Liver (tissue), 3 donors: Measurements from ENCODE around the gene PPHLN1.

Experiments
- ATF3 ChIP-seq: IDR thresholded peaks from 2 replicates; pipeline ENCODE4 v1.6.1; 2016; ENCODE audit warnings: antibody characterized with exemption
- EGR1 ChIP-seq, 2 donors: IDR thresholded peaks; 2 replicates each; pipeline ENCODE4 v1.6.1; 2016 to 2018; ENCODE audit warnings: antibody characterized with exemption in 2 of 2, low read depth in 2 of 2
- HNF4G ChIP-seq: IDR thresholded peaks from 2 replicates; pipeline ENCODE4 v1.6.1; 2016; ENCODE audit warnings: antibody characterized with exemption
- JUND ChIP-seq, 2 donors: IDR thresholded peaks; 2 replicates each; pipeline ENCODE4 v1.6.1; 2016; ENCODE audit warnings: antibody characterized with exemption in 2 of 2
- RAD21 ChIP-seq, 2 donors: IDR thresholded peaks; 2 replicates each; pipeline ENCODE4 v1.6.1; 2016; ENCODE audit warnings: antibody characterized with exemption in 2 of 2, mild to moderate bottlenecking in 2 of 2
- SP1 ChIP-seq: IDR thresholded peaks from 2 replicates; pipeline ENCODE4 v1.6.1; 2018; ENCODE audit warnings: antibody characterized with exemption, mild to moderate bottlenecking
- TAF1 ChIP-seq: conservative IDR thresholded peaks from 2 replicates; pipeline ENCODE4 v1.6.1; 2016; ENCODE audit warnings: antibody characterized with exemption, mild to moderate bottlenecking
- TF ChIP-seq, protein P1 (sequence below): fragments of 150-350 bp; IDR thresholded peaks from 2 replicates; pipeline ENCODE4 v1.5.1; 2017; ENCODE audit warnings: improper control_type of control experiment, low read depth, low read length; ENCODE audit not compliant: missing input control
- TF ChIP-seq, protein P2 (sequence below): IDR thresholded peaks from 2 replicates; pipeline ENCODE4 v1.6.1; 2016; ENCODE audit warnings: antibody characterized with exemption, mild to moderate bottlenecking
- donor health status: healthy.
- donor health status: healthy.

DNA sequence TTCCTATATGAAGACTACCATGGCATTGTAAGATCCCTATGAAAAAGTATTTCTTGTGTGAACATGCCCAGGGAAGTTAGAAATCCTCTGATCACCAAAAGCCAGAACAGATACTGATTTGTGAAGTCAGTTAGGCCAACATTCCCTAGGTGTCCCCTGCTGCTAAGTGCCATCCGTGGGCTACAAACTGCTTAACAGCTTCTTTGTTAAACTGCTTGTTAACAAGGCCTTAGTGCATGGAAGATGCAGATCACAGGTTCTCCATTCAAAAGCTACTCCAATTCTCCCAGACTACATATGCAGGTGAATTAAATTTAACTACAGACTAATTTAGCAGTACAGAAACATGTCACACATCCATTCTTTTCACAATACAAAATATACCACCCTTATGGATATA, 155.4 kb downstream of the PPHLN1 start:
- no peak for TF ChIP-seq HNF4G
- no peak for TF ChIP-seq JUND (IDR thresholded peaks at IDR 0.05)
- TF ChIP-seq, protein P1, sequence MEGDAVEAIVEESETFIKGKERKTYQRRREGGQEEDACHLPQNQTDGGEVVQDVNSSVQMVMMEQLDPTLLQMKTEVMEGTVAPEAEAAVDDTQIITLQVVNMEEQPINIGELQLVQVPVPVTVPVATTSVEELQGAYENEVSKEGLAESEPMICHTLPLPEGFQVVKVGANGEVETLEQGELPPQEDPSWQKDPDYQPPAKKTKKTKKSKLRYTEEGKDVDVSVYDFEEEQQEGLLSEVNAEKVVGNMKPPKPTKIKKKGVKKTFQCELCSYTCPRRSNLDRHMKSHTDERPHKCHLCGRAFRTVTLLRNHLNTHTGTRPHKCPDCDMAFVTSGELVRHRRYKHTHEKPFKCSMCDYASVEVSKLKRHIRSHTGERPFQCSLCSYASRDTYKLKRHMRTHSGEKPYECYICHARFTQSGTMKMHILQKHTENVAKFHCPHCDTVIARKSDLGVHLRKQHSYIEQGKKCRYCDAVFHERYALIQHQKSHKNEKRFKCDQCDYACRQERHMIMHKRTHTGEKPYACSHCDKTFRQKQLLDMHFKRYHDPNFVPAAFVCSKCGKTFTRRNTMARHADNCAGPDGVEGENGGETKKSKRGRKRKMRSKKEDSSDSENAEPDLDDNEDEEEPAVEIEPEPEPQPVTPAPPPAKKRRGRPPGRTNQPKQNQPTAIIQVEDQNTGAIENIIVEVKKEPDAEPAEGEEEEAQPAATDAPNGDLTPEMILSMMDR = no peak
- TF ChIP-seq, protein P2, sequence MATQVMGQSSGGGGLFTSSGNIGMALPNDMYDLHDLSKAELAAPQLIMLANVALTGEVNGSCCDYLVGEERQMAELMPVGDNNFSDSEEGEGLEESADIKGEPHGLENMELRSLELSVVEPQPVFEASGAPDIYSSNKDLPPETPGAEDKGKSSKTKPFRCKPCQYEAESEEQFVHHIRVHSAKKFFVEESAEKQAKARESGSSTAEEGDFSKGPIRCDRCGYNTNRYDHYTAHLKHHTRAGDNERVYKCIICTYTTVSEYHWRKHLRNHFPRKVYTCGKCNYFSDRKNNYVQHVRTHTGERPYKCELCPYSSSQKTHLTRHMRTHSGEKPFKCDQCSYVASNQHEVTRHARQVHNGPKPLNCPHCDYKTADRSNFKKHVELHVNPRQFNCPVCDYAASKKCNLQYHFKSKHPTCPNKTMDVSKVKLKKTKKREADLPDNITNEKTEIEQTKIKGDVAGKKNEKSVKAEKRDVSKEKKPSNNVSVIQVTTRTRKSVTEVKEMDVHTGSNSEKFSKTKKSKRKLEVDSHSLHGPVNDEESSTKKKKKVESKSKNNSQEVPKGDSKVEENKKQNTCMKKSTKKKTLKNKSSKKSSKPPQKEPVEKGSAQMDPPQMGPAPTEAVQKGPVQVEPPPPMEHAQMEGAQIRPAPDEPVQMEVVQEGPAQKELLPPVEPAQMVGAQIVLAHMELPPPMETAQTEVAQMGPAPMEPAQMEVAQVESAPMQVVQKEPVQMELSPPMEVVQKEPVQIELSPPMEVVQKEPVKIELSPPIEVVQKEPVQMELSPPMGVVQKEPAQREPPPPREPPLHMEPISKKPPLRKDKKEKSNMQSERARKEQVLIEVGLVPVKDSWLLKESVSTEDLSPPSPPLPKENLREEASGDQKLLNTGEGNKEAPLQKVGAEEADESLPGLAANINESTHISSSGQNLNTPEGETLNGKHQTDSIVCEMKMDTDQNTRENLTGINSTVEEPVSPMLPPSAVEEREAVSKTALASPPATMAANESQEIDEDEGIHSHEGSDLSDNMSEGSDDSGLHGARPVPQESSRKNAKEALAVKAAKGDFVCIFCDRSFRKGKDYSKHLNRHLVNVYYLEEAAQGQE = no peak
- TF ChIP-seq SP1 = no peak
- TF ChIP-seq TAF1 = no peak
- TF ChIP-seq RAD21 (IDR thresholded peaks at IDR 0.05) = no peak
- TF ChIP-seq EGR1 (IDR thresholded peaks at IDR 0.05; ENCODE audit: low read depth in 2 of 2) = no peak
- no peak for TF ChIP-seq ATF3
